ENCODE results near the gene GLYR1.

The GLYR1 gene

DNA sequence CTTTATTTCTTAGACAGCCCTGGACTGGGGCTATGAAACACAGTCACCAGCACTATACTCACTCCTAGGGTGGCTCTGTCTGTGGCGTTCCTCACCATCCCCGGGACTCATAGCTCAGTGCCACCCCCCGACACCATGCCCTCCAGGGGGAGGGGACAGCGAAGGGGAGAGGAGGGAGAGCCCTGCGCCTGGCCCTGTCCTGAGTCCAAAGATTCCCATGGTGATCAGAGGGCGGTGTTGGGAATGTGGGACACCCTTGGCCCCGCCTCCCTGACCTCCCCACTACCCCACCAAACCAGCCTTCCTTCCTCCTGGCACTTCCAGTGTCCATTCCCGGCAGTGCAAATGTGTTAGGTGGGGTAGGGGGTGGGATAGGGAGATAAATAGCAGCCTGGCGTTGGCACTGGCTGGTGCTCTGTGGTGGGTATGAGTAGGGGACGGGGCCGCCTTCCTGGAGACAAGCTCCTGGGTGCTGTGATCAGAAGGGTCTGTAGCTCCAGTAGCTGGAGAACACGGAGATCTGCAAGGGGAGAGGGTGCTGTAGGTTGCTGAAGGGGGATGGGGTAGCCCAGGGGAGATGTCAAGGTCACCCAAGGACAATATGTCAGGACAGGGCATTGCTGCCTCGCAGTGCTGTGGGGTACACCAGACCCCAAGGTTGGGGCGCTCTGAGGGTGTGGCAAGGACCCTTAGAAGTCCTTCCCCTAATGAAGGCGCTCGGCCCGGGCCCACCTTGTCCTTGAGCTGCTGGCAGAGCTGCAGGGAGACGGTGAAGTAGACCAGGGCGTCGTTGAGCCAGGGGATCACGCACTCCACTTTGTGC, 49.9 kb downstream of the GLYR1 start:
- H3K4me3 ChIP-seq (ENCODE audit: low read depth, low read length) = no peak overlapping the region
- DNase-seq (ENCODE audit: low read depth, low spot score) = no peak
- TF ChIP-seq, protein P1, sequence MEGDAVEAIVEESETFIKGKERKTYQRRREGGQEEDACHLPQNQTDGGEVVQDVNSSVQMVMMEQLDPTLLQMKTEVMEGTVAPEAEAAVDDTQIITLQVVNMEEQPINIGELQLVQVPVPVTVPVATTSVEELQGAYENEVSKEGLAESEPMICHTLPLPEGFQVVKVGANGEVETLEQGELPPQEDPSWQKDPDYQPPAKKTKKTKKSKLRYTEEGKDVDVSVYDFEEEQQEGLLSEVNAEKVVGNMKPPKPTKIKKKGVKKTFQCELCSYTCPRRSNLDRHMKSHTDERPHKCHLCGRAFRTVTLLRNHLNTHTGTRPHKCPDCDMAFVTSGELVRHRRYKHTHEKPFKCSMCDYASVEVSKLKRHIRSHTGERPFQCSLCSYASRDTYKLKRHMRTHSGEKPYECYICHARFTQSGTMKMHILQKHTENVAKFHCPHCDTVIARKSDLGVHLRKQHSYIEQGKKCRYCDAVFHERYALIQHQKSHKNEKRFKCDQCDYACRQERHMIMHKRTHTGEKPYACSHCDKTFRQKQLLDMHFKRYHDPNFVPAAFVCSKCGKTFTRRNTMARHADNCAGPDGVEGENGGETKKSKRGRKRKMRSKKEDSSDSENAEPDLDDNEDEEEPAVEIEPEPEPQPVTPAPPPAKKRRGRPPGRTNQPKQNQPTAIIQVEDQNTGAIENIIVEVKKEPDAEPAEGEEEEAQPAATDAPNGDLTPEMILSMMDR (IDR thresholded peaks at IDR 0.05; ENCODE audit: low read depth, low read length) = no peak
- in situ Hi-C loops (cut with HindIII; ENCODE audit: low sequenced_read_pairs) = no loop called here

DNA sequence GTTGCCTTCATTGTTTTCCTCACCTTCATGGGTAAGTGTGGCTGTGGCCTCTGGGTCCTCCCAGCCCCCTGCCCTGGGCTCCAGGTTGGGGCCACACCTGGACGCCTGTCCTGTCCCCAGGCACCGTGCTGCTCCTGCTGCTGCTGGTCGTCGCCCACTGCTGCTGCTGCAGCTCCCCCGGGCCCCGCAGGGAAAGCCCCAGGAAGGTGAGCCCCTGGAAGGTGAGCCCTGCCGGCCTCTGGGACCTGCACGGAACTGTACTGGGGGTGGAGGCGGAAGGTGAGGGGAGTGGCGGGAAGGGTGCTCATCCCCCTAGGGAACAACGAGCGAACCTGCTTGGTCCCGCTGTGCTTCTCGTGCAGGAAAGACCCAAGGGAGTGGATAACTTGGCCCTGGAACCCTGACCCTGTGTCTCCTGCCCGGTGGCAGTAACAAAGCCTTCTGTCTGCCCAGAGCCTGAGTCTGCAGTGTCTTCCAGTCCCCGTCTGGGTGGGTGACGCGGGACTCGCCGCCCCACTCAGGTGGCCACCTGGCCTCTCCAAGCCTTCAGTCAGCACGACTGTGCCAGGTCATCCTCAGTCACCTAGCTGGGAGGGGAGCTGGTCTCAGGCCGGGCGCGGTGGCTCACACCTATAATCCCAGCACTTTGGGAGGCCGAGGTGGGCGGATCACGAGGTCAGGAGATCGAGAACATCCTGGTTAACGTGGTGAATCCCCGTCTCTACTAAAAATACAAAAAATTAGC, 51.1 kb downstream of the GLYR1 start:
- in situ Hi-C loops (cut with HindIII; ENCODE audit: low sequenced_read_pairs) = no loop called here
- TF ChIP-seq, protein P1 (IDR thresholded peaks at IDR 0.05; ENCODE audit: low read depth, low read length) = no peak
- no peak overlapping the region for H3K4me3 ChIP-seq (ENCODE audit: low read depth, low read length)
- no peak for DNase-seq (ENCODE audit: low read depth, low spot score)

- TF ChIP-seq, protein P1 (IDR thresholded peaks at IDR 0.05; ENCODE audit: low read depth, low read length) = no peak
- no peak for DNase-seq (ENCODE audit: low read depth, low spot score)
- no peak within 1 kb of the TSS for H3K4me3 ChIP-seq (ENCODE audit: low read depth, low read length)
- in situ Hi-C loops (cut with HindIII; ENCODE audit: low sequenced_read_pairs) = no loop called here
Measured at GRCh38 chr16:4795181-4795827, 51.8 kb downstream of the GLYR1 start, which contains the start of gene SMIM22. Gene SMIM22 (plus strand): TSS chr16:4795369. CDS start chr16:4795735, 366 bp downstream.

DNA sequence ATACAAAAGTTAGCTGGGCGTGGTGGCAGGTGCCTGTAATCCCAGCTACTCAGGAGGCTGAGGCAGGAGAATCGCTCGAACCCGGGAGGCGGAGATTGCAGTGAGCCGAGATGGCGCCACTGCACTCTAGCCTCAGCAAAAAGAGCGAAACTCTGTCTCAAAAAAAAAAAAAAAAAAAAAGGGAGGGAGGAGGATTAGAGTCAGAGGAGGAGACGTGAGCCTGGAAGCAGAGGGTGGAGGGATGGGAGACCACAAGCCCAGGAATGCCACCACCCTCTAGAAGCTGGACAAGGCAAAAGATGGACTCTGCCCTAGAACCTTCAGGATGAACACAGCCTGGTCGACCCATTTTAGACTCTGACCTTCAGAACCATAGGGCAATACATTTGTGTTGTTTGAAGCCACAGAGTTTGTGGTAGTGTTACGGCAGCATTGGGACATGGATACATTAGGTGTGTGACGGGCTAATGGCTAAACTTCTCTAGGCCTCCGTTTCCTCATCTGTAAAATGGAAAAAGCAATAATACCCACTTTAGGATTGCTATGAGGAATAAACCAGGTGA, 54.1 kb downstream of the GLYR1 start:
- DNase-seq (ENCODE audit: low read depth, low spot score) = no peak
- H3K4me3 ChIP-seq (ENCODE audit: low read depth, low read length) = no peak overlapping the region
- TF ChIP-seq, protein P1 (IDR thresholded peaks at IDR 0.05; ENCODE audit: low read depth, low read length) = no peak
- in situ Hi-C loops (cut with HindIII; ENCODE audit: low sequenced_read_pairs) = no loop called here

GRCh38 chr16:4790871-4791270, 56.2 kb downstream of the GLYR1 start:
- in situ Hi-C loops (cut with HindIII; ENCODE audit: low sequenced_read_pairs) = no loop called here
- no peak overlapping the region for H3K4me3 ChIP-seq (ENCODE audit: low read depth, low read length)
- DNase-seq (ENCODE audit: low read depth, low spot score) = no peak
- TF ChIP-seq, protein P1 (IDR thresholded peaks at IDR 0.05; ENCODE audit: low read depth, low read length) = no peak

DNA sequence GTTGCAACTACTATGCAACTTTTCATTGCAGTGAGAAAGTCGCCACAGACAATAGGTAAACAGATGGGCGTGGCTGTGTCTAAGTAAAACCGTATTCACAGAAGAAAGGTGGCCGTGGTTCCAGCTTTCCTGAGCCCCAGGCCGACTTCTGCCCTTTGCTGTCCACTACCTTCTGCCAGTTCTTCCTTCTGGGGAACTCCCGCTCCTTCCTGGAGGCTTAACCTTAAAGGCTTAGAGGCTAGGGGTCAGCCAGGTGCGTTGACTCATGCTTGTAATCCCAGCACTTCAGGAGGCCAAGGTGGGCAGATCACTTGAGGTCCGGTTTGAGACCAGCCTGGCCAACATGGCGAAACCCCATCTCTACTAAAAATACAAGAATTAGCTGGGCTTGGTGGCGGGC, 56.8 kb downstream of the GLYR1 start:
- H3K4me3 ChIP-seq (ENCODE audit: low read depth, low read length) = no peak overlapping the region
- no peak for DNase-seq (ENCODE audit: low read depth, low spot score)
- TF ChIP-seq, protein P1 (IDR thresholded peaks at IDR 0.05; ENCODE audit: low read depth, low read length) = no peak
- in situ Hi-C loops (cut with HindIII; ENCODE audit: low sequenced_read_pairs) = no loop called here

Measured in astrocyte of the spinal cord (primary cell).